Fibroblast of lung (primary cell): ENCODE data around the gene UVRAG. TPM values are rescaled to one million over a fixed set of nuclear protein-coding genes. Genes with fewer than 3 reads are reported as not detected.

ENCODE experiments used
- DNase-seq, 2 donors: peaks; one replicate each; pipeline versions ENCODE4 v3.0.0 to v3.0.0-alpha.2; 2010; ENCODE audit warnings: low read depth in 2 of 2
- H2AFZ ChIP-seq: 2 replicates; pipeline ENCODE4 v1.5.1; 2012; ENCODE audit warnings: low read length, control low read depth, inconsistent platforms
- H3K27ac ChIP-seq: 2 replicates; pipeline ENCODE4 v1.5.1; 2011; ENCODE audit warnings: low read length, control low read depth; ENCODE audit not compliant: insufficient read depth
- H3K27me3 ChIP-seq: 2 replicates; pipeline ENCODE4 v1.5.1; 2011; ENCODE audit warnings: mild to moderate bottlenecking, low read length; ENCODE audit not compliant: control insufficient read depth, insufficient read depth
- H3K36me3 ChIP-seq: 2 replicates; pipeline ENCODE4 v1.5.1; 2011; ENCODE audit warnings: low read length; ENCODE audit not compliant: control insufficient read depth, insufficient read depth
- H3K4me1 ChIP-seq: 2 replicates; pipeline ENCODE4 v1.5.1; 2011; ENCODE audit warnings: low read length; ENCODE audit not compliant: control insufficient read depth, insufficient read depth; ENCODE audit errors: extremely low read depth
- H3K4me2 ChIP-seq: 2 replicates; pipeline ENCODE4 v1.5.1; 2011; ENCODE audit warnings: low read length, control low read depth; ENCODE audit not compliant: insufficient read depth; ENCODE audit errors: extremely low read depth
- H3K4me3 ChIP-seq, 4 experiments: fragments of 200-600 bp in 1 of 4; sonication (generic) in 1 of 4; replicated peaks in 1 of 4; 2 replicates each; pipeline ENCODE4 v1.5.1; 2011 to 2016; ENCODE audit warnings: low read length in 4 of 4, low read depth in 3 of 4, mild to moderate bottlenecking in 3 of 4, control low read depth in 2 of 4, inconsistent platforms in 1 of 4, mixed read lengths in 1 of 4; ENCODE audit not compliant: insufficient read depth in 1 of 4; ENCODE audit errors: control extremely low read depth in 1 of 4
- H3K79me2 ChIP-seq: 2 replicates; pipeline ENCODE4 v1.5.1; 2012; ENCODE audit warnings: mild to moderate bottlenecking, low read length, inconsistent platforms; ENCODE audit not compliant: control insufficient read depth, insufficient read depth
- H3K9ac ChIP-seq: 2 replicates; pipeline ENCODE4 v1.5.1; 2011; ENCODE audit warnings: mild to moderate bottlenecking, low read length, control low read depth; ENCODE audit not compliant: insufficient read depth
- H3K9me3 ChIP-seq: 2 replicates; pipeline ENCODE4 v1.5.1; 2012; ENCODE audit warnings: low read depth, low read length; ENCODE audit not compliant: control insufficient read depth, insufficient read depth
- H4K20me1 ChIP-seq: 2 replicates; pipeline ENCODE4 v1.5.1; 2011; ENCODE audit warnings: low read length; ENCODE audit not compliant: control insufficient read depth, insufficient read depth; ENCODE audit errors: extremely low read depth
- CTCF ChIP-seq, 2 donors: IDR thresholded peaks in 1 of 2; conservative IDR thresholded peaks in 1 of 2; 1 replicate in 1 of 2; 2 replicates in 1 of 2; pipeline ENCODE4 v1.5.1; 2011 to 2012; ENCODE audit warnings: low read length in 2 of 2, control low read depth in 1 of 2, inconsistent platforms in 1 of 2, low read depth in 1 of 2, mild to moderate bottlenecking in 1 of 2
- EZH2 ChIP-seq: IDR thresholded peaks from 2 replicates; pipeline ENCODE4 v1.5.1; 2012; ENCODE audit warnings: low read length, control low read depth, mild to moderate bottlenecking; ENCODE audit errors: missing control alignments
- polyA plus RNA-seq, 2 donors: library from polyadenylated mRNA; depleted of rRNA in 1 of 2; stranded (reverse) in 1 of 2; unstranded in 1 of 2; fragments of >200 nt; gene quantifications; 2 replicates each; pipeline ENCODE4 v1.2.1, GENCODE V29; 2011 to 2012; ENCODE audit warnings: missing spikeins in 1 of 2
- total RNA-seq: library from RNA; depleted of rRNA; stranded (reverse); fragments of >200 nt; gene quantifications from 2 replicates; pipeline ENCODE4 v1.2.1, GENCODE V29; 2014

UVRAG gene
- total and polyA plus RNA-seq, 2 donors (not counting 1 experiment from before 2014, with no cell fraction given): 15.8 to 22.1 TPM

DNA sequence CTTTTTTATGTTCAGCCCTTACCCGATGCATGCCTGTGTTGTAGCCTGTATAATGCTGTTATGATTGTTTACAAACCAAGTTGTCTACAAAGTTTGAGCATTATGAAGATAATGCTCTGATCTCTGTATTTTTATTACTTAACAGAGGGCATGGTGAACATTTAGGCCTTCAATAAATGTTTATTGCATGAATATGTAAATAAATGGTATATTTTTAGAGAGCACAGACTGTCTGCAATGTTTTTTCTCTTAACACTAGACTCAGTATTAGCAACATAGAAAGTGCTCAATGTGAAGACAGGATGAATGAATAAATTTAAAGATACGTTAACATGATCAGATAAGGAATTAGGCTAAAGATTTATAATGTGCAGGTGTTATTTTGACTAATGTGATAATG is 130.9 kb downstream of the UVRAG start:
- Histone ChIP-seq H3K4me3 (no peak overlapping the region), H2AFZ (no peak overlapping the region), H3K27ac (no peak overlapping the region), H3K4me2 (no peak overlapping the region), H3K9me3 (no peaks in the 10 kb centered on the region), H4K20me1 (no peaks in the 10 kb centered on the region), H3K9ac (no peak overlapping the region), H3K36me3 (no peaks in the 10 kb centered on the region), H3K4me1 (peaks cover 7% of the 10 kb centered on the region), H3K27me3 (no peaks in the 10 kb centered on the region), H3K79me2 (no peaks in the 10 kb centered on the region)
- no peak for TF ChIP-seq CTCF (conservative IDR thresholded peaks at IDR 0.05 in 1 of 2, IDR thresholded peaks at IDR 0.05 in 1 of 2; ENCODE audit: low read depth in 1 of 2, low read length in 2 of 2)
- no peak for TF ChIP-seq EZH2
- DNase-seq: no peak

GRCh38 chr11:75946531-75947530 is 131.8 kb downstream of the UVRAG start:
- peak; percentile 81 to 84 for DNase-seq
- no peaks in the 10 kb centered on the region for H3K79me2 ChIP-seq

More at GRCh38 chr11:75946531-75947530, 131.8 kb downstream of the UVRAG start:
- H3K27ac ChIP-seq: no peak overlapping the region
- no peaks in the 10 kb centered on the region for H3K9me3 ChIP-seq
- H3K36me3 ChIP-seq: no peaks in the 10 kb centered on the region
- H3K9ac ChIP-seq: no peak overlapping the region
- TF ChIP-seq CTCF (conservative IDR thresholded peaks at IDR 0.05 in 1 of 2, IDR thresholded peaks at IDR 0.05 in 1 of 2; ENCODE audit: low read depth in 1 of 2, low read length in 2 of 2) (no peak), EZH2 (no peak)
- H3K4me2 ChIP-seq: no peak overlapping the region
- H2AFZ ChIP-seq: no peak overlapping the region
- no peaks in the 10 kb centered on the region for H4K20me1 ChIP-seq
- H3K4me3 ChIP-seq: no peak overlapping the region
- H3K4me1 ChIP-seq: peaks cover 7% of the 10 kb centered on the region
- H3K27me3 ChIP-seq: no peaks in the 10 kb centered on the region
